Mammary epithelial cell (primary cell): Measurements from ENCODE around the gene SCGB1A1.

Source experiments
- CTCF ChIP-seq, 2 donors: IDR thresholded peaks in 1 of 2; conservative IDR thresholded peaks in 1 of 2; 2 replicates each; pipeline ENCODE4 v1.5.1; 2011 to 2012; ENCODE audit warnings: inconsistent platforms in 2 of 2, low read length in 2 of 2, mild to moderate bottlenecking in 2 of 2, control low read depth in 1 of 2, low read depth in 1 of 2; ENCODE audit not compliant: insufficient read depth in 1 of 2; ENCODE audit errors: extremely low read depth in 1 of 2
- EZH2 ChIP-seq: IDR thresholded peaks from 2 replicates; pipeline ENCODE4 v1.6.1; 2012; ENCODE audit warnings: low read length, inconsistent platforms, borderline replicate concordance

- TF ChIP-seq CTCF (conservative IDR thresholded peaks at IDR 0.05 in 1 of 2, IDR thresholded peaks at IDR 0.05 in 1 of 2; ENCODE audit: extremely low read depth in 1 of 2, insufficient read depth in 1 of 2, low read depth in 1 of 2, low read length in 2 of 2): no peak
- no peak for TF ChIP-seq EZH2
These were observed 15.1 kb downstream of the SCGB1A1 start for GRCh38 chr11:62433904-62434276.
